ENCODE results near the gene CYB5B. TPM values are rescaled to one million over a fixed set of nuclear protein-coding genes. Genes with fewer than 3 reads are reported as not detected.
A peak's percentile ranks its signal among the peaks of the same experiment; 100 is the strongest.

The CYB5B gene
- total RNA-seq, 1 experiment from 2014 or later = 242 TPM

- intact Hi-C loops (cut with micrococcal nuclease; ENCODE audit: unreplicated experiment) = loop anchor here (5.0 kb wide), 1 partner anchor 68 kb away; no protein-coding TSS in a partner anchor
- POLR2A ChIA-PET (ENCODE audit: low non-redundant PET) = no interaction called here
- H3K4me3 ChIP-seq (ENCODE audit: low read depth, low read length, poor library complexity, severe bottlenecking) = no peak overlapping the region
- no peak overlapping the region for H3K27ac ChIP-seq (ENCODE audit: low read depth, low read length, poor library complexity, severe bottlenecking)
- no peaks in the 10 kb centered on the region for H3K27me3 ChIP-seq (replicated peaks; ENCODE audit: insufficient read depth, low read depth, low read length, poor library complexity)
- no TSS peak for BruUV-seq (replicated peaks)
- H3K4me1 ChIP-seq (ENCODE audit: insufficient read depth, low read length, poor library complexity, severe bottlenecking) = peaks cover 28% of the 10 kb centered on the region
- CTCF ChIA-PET = interaction anchor here (0.7 kb wide), 1 partner anchor 69 kb away, joined by 4 read pairs; no protein-coding TSS in a partner anchor
- H3K9me3 ChIP-seq (ENCODE audit: low read depth, low read length, poor library complexity, severe bottlenecking) = no peaks in the 10 kb centered on the region
- DNase-seq (ENCODE audit: low spot score) = no peak
- H3K36me3 ChIP-seq (ENCODE audit: insufficient read depth, low read length, poor library complexity, severe bottlenecking) = peaks cover 16% of the 10 kb centered on the region
- TF ChIP-seq EZH2 (IDR thresholded peaks at IDR 0.05; ENCODE audit: borderline replicate concordance, low read depth, low read length, poor library complexity, severe bottlenecking) (no peak), CTCF (conservative IDR thresholded peaks at IDR 0.05; ENCODE audit: low read depth, low read length) (no peak)
These were observed 40.8 kb downstream of the CYB5B start for GRCh38 chr16:69465083-69465721.

GRCh38 chr16:69465881-69466280 is 41.5 kb downstream of the CYB5B start:
- intact Hi-C loops (cut with micrococcal nuclease; ENCODE audit: unreplicated experiment) = loop anchor here (5.0 kb wide), 1 partner anchor 69 kb away; no protein-coding TSS in a partner anchor
- ChIA-PET POLR2A (ENCODE audit: low non-redundant PET) (no interaction called here), CTCF (no interaction called here)
- peaks cover 28% of the 10 kb centered on the region for H3K4me1 ChIP-seq (ENCODE audit: insufficient read depth, low read length, poor library complexity, severe bottlenecking)
- H3K36me3 ChIP-seq (ENCODE audit: insufficient read depth, low read length, poor library complexity, severe bottlenecking) = peaks cover 16% of the 10 kb centered on the region
- no peaks in the 10 kb centered on the region for H3K9me3 ChIP-seq (ENCODE audit: low read depth, low read length, poor library complexity, severe bottlenecking)
- no peak for DNase-seq (ENCODE audit: low spot score)
- no TSS peak for BruUV-seq (replicated peaks)
- no peak overlapping the region for H3K4me3 ChIP-seq (ENCODE audit: low read depth, low read length, poor library complexity, severe bottlenecking)
- H3K27me3 ChIP-seq (replicated peaks; ENCODE audit: insufficient read depth, low read depth, low read length, poor library complexity) = no peaks in the 10 kb centered on the region
- no peak overlapping the region for H3K27ac ChIP-seq (ENCODE audit: low read depth, low read length, poor library complexity, severe bottlenecking)
- no peak for TF ChIP-seq CTCF (conservative IDR thresholded peaks at IDR 0.05; ENCODE audit: low read depth, low read length)
- TF ChIP-seq EZH2 (IDR thresholded peaks at IDR 0.05; ENCODE audit: borderline replicate concordance, low read depth, low read length, poor library complexity, severe bottlenecking) = no peak

DNA sequence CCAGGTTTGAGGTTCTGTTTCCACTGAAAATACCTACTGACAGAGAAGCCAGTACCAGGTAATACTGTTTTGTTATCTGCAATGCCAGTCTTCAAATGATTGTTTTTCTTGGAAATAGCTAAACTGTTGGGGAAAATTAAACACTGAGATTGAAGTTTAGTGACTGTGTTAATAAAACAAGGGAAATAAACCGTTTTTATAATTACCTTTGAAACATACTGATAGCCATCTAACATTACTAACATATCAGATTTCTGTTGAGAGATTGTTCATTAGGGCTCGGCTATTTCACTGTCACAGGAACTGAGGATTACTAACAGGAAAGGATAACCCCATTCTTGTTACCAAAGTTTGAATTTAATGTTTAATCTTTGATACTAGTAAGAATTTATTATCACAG is 42.1 kb downstream of the CYB5B start:
- Histone ChIP-seq H3K4me3 (ENCODE audit: low read depth, low read length, poor library complexity, severe bottlenecking) (no peak overlapping the region), H3K4me1 (ENCODE audit: insufficient read depth, low read length, poor library complexity, severe bottlenecking) (peaks cover 28% of the 10 kb centered on the region), H3K27me3 (replicated peaks; ENCODE audit: insufficient read depth, low read depth, low read length, poor library complexity) (no peaks in the 10 kb centered on the region), H3K27ac (ENCODE audit: low read depth, low read length, poor library complexity, severe bottlenecking) (no peak overlapping the region), H3K9me3 (ENCODE audit: low read depth, low read length, poor library complexity, severe bottlenecking) (no peaks in the 10 kb centered on the region), H3K36me3 (ENCODE audit: insufficient read depth, low read length, poor library complexity, severe bottlenecking) (peaks cover 16% of the 10 kb centered on the region)
- no TSS peak for BruUV-seq (replicated peaks)
- intact Hi-C loops (cut with micrococcal nuclease; ENCODE audit: unreplicated experiment) = loop anchor here (5.0 kb wide), 1 partner anchor 69 kb away; no protein-coding TSS in a partner anchor
- CTCF ChIA-PET = no interaction called here
- DNase-seq (ENCODE audit: low spot score) = peak; percentile 34
- TF ChIP-seq EZH2 (IDR thresholded peaks at IDR 0.05; ENCODE audit: borderline replicate concordance, low read depth, low read length, poor library complexity, severe bottlenecking) = no peak
- no peak for TF ChIP-seq CTCF (conservative IDR thresholded peaks at IDR 0.05; ENCODE audit: low read depth, low read length)
- POLR2A ChIA-PET (ENCODE audit: low non-redundant PET) = no interaction called here
